Stimulated activated CD4-positive, alpha-beta T cell treated with anti-CD3 and anti-CD28 coated beads, Interleukin-4, amount 100 ng/mL, for 1 hour (primary cell): Measurements from ENCODE around the gene TMEM233.

Source experiments
- DNase-seq: peaks from one replicate; pipeline ENCODE4 v3.0.0-alpha.2; 2020

TMEM233 gene

GRCh38 chr12:119660076-119660475 lies 66.5 kb downstream of the TMEM233 start:
- no peak for DNase-seq

DNA sequence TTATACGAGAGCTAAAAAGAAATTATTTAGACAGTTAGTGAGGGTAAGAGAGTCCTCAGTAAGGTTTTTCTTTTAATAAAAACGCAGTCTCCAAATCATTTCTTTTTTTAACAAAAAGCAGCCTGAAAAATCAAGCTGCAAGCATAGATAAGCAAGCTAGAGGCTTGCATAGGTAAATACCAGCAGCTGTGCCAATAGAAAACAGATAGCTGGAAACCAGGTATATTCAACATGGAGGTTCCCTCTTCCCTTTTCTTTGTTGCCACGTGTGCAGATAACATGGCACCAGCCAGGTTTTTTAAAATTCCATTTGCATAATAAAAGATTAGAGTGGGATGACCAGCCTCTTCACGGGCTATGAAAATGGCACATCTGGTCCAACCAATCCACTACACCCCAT lies 68.3 kb downstream of the TMEM233 start:
- no peak for DNase-seq

GRCh38 chr12:119664642-119665041 lies 71.1 kb downstream of the TMEM233 start:
- no peak for DNase-seq

DNA sequence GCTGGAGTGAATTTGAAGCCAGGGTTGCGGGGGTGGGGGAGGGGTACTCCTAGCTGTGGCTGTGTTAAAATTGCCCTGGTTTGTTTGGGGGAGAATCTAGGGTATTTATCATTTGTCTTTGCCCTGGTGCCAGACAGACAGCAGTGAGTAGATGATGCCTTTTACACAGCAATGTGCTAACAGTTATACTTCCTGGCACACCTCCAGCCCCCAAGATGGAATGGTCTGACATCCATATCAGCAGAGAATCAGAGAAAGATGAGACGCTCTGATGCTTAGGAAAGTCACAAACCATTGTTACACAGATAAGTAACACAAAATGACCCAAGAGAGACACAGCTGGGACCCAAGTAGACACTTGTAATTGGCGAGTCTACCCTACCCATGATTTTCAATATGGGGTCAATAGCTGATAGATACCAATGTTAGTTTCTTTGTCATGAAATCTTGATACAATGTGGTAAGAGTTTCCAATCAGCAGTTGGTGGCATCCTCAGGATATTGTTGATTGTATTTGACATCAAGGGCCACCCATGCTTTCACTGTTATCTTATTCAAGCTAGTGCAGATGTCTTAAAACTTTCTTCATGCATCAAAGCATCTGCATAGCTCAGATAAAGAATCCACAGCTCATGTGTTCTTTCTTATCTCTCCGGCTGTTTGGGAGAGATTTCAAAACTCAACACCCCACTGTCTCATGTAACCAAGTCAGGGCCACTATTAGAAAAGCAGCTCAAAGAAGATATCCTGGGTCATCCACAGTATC lies 71.8 kb downstream of the TMEM233 start:
- DNase-seq, result no peak

- no peak for DNase-seq
These were observed 72.7 kb downstream of the TMEM233 start for GRCh38 chr12:119666226-119666795.

- no peak for DNase-seq
These were observed 73.5 kb downstream of the TMEM233 start for GRCh38 chr12:119666900-119667576.

- DNase-seq, result peak; percentile 94
These were observed 74.2 kb downstream of the TMEM233 start, which contains the start of gene PRKAB1 for GRCh38 chr12:119667577-119668323. Gene PRKAB1 (plus strand): TSS chr12:119668133. CDS start chr12:119668245, 112 bp downstream.

DNA sequence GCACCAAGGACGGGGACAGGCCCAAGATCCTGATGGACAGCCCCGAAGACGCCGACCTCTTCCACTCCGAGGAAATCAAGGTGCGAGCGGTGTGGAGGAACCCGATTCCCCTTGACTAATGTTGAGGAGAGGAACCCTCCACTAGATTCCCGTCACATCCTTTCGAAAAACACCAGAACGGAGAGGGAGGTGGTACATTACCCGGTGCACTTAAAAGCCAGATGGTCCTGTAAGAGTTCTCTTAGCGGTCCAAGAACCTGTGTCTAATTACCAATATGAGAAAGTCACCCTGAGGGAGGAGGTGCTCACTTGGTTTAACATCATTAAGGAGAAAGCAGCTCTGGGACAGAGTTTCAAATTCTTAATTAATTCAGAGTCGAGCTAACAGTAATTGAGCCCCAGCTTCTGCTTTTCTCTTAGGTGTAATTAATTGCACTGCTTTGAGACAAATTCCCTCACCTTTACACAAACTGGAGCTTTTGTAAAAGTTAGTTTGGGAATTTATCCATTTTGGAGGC lies 74.8 kb downstream of the TMEM233 start:
- no peak for DNase-seq

GRCh38 chr12:119669744-119670472 lies 76.3 kb downstream of the TMEM233 start:
- DNase-seq, result no peak

DNA sequence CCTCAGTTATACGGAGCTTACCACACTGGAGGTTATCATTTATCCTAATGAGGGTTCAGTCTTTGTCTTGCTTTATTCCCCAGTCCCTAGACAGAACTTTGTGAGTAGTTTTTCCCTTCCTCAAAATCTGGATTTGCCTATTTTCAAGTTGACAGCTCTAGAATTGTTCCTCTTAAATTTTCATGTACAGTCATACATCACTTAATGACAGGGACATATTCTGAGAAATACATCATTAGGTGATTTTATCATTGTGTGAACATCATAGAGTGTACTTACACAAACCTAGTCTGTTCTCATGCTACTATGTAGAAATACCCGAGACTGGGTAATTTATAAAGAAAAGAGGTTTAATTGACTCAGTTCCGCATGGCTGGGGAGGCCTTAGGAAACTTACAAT lies 77.5 kb downstream of the TMEM233 start:
- no peak for DNase-seq

DNA sequence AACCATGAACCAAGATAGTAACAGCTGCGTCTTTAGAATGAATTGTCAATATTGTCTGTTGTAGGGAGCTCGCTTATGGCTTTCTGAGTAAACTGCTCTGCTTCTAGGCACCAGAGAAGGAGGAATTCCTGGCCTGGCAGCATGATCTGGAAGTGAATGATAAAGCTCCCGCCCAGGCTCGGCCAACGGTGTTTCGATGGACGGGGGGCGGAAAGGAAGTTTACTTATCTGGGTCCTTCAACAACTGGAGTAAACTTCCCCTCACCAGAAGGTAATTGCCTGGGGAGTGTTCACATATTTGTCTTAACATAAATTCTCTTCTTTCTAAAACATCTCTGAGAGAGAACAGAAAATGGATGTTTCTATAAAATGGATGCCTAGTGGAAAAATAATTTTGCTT lies 78.6 kb downstream of the TMEM233 start:
- DNase-seq, result no peak

DNA sequence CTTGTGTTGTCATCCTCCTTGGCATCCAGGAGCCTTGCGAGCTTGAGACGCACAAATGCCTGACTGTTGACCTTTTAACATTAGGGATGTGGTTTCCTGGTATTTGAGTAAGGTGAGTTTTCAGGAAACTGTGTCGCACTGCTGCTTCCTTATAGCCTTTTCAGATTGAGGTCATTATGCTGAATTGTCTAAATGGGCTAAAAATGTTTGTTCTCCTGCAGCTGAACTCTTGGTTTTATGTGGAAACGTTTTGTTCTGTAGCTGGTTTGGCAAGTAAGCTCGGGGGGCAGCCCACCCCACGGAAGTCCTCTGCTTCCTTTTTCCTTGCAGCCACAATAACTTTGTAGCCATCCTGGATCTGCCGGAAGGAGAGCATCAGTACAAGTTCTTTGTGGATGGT lies 80.1 kb downstream of the TMEM233 start:
- DNase-seq, result no peak

GRCh38 chr12:119674560-119674959 lies 81.0 kb downstream of the TMEM233 start:
- DNase-seq, result no peak

- DNase-seq, result no peak
These were observed 82.4 kb downstream of the TMEM233 start for GRCh38 chr12:119676022-119676421.

GRCh38 chr12:119676573-119676972 lies 83.0 kb downstream of the TMEM233 start:
- DNase-seq, result no peak

DNA sequence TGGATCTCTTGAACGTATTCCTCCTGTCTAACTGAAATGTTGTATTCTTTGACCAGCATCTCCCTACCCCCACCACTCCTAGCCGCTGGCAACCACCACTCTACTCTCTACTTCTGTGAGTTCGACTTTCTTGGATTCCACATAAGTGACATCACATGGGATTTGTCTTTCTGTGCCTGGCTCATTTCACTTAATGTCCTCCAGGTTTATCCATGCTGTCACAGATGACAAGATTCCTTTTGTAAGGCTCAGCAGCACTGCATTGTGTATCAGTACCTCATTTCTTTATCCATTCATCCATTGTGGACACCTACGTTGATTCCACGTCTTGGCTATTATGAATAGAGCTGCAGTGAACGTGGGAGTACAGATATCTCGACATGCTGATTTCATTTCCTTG lies 84.9 kb downstream of the TMEM233 start:
- DNase-seq, result no peak

- no peak for DNase-seq
These were observed 85.5 kb downstream of the TMEM233 start for GRCh38 chr12:119679081-119679480.

DNA sequence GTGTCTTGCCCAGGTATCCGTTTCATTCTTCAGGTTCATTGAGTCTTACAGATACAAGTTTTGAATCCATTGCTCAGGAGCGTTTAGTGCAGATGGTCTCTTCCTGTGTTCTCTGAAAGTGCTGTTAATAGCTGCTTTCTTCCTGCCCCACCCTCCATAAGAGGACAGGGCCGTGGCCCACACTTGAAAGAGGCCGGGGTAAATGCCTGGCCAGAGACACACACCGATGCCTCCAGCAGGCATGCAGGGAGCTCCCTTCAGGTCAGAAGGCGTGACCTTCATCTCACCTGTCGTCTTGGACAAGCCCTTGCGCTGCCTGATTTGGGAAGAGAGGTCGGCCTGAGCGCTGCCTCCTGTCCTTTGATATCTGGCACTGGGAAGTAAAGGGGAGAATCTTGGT lies 85.9 kb downstream of the TMEM233 start:
- DNase-seq, result no peak

DNA sequence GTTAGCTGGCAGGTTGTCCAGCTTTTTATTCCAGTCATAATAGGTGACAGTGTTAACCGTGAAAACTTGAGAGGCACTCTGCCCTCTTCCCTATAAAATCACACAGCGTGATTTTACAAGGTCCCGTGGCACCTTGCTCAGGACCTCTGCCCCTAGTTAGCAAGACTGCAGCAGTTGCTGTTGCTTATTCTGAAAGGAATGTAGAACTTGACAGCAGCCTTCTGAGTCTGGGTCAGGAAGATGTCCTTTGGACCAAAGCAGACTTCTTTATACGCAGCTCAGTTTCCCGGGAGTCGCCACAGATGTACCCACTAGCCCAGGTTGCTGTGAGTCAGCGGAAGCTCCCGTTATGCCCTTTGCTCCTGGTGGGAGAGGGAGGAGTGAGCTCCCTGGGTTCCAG lies 87.5 kb downstream of the TMEM233 start:
- DNase-seq, result no peak

DNA sequence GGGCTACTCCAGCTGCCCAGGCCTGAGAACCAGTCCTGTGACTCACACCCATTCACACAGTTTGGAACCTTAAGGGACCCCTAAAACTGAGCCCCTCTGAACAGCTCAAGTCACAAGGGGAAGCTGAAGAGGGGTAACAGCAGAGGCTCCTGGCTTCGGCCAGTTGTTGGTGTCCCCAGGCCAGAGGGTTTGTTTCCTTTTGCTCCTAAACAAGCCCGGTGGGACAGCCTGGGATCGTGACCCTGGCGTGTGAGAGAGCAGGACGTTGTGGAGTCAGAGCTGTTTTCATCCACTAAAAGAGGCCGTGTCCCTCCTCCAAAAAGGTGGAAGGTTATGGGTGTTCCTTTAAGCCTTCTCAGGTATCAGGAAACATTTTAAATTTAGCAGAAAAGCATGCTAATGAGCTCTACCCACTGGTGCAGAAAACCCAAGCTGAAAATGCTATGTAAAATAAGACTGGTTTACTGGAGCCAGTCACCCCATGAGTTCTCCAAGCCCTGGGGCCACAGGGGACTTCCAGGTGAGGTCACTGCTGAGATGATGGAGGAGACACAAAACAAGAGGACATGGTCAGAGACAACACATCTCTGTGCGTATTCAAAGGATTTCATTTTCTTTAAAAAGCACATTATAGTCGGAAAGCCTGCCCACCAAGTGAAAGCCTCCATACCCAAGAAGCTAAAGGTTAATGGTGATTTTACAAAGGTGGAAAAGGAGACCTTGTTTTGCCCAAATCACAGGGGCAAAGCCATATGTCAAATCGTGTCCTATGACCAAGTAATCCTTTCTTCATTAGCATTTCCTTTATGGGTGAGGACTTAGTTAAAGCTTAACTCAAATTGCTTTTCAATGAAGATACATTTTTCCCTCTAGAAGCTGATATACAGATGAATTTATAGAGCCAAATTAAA lies 88.4 kb downstream of the TMEM233 start:
- DNase-seq, result no peak

GRCh38 chr12:119682639-119683252 lies 89.2 kb downstream of the TMEM233 start:
- DNase-seq, result no peak
